ENCODE measurements around the gene KAT7.

The KAT7 gene

GRCh38 chr17:49760932-49761558 lies 27.4 kb upstream of the KAT7 start:
- no peak for DNase-seq

- no peak for DNase-seq
Measured at GRCh38 chr17:49762151-49762941, 26.1 kb upstream of the KAT7 start.

DNA sequence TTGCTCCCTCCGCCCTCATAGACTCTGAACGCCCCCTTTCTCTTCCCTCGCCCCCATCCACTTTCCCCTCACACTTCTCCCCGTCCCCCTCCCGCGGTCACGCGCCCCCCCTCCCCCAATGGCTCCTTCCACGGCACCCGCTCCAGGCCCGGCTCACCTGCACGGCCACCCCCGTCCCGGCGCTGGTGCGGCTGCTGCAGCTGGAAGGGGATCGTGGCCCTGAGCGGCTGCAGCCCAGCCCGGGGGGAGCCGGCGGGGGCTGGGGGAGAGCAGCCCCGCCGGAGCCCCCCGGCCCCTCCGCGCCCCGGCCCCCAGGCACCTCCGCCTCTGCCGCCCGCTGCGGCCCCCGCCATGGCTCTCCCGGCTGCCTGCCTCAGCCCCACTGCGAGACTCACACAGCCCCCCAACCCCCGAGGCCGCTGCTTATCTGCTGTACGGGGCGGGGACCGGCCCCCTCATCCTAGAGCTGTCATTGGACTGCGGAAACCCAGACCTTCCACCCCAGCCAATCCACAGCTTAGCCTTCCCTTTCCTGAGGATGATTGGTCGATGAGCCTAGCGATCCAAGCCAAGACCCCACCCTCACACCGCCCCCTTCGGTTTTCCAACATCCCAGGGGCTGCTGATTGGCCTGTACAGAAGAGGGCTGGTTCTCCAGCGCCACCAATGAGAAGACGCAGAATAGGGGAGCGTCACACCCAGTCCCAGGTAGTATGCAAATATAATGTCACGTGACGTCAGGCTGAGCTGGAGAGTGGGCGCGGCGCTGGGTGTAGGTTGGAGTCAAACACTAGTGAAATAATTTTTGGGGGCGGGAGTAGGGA lies 24.5 kb upstream of the KAT7 start, which contains the start of gene FAM117A:
TSS of gene FAM117A (minus strand) at position 397 of the 824 bp plus-strand sequence. CDS start at position 353, 44 bp downstream.
- DNase-seq = peak; percentile 93

DNA sequence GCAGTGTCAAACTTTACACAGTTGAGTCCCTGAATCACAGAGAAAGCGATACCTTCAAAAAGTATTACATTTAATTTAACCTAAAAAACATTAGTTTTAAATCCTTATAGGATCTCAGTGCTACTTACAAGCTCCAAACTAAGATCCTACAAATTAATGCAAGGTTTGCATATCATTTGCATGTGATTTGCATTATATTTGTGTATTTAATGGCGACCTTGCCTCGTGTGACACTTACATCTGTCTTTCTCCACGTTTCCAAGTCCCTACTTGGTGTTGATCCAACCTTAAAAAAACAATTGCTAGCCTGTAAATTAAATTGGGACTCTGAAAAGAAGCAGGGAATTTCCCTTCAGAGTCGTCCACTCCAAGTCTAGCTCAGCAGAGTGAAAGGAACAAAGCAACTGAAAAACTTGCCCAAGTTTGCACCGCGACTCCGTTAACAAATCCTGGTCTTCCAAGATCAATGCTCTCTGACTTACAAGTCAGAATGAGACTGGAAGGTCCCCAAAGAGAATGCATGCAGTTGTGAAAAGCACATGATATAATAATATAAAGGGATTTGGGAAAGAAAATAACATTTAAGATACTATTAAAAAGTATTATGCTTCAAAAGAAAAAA lies 23.8 kb upstream of the KAT7 start:
- DNase-seq = no peak

- DNase-seq = no peak
Measured at GRCh38 chr17:49766918-49767530, 21.5 kb upstream of the KAT7 start.

DNA sequence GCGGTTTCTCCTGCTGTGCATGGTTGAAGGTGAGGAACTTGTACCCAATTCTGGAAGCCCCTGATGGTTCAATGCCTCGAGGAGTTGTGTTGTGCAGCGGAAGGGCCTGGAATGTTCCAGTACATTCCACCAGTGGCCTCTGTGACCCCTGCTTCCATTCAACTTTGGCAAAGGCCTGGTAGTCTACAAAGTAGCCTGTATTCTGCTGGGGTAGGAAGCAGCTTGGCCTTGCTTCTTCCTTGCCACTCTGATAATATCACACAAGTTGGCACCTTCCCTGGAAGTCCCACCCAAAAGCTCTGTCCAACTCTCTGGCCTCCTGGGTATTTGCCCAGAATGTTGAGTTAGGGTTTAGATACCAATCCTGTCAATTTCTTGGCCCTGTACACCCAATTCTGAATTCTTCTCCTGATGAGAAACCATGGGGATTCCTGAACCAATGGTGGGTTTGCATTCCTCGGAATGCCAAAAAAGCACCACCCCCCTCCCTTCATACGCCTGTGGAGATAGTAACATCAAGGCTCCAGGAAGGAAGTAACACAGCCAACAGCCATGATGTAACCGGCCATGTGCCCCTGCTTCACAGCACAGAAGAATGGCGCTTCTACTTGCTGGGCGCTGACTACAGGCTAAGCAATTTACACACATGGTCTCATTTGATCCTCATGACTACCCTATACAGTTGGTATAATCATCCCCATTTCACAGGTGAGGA lies 12.8 kb upstream of the KAT7 start:
- no peak for DNase-seq

GRCh38 chr17:49776551-49777300 lies 11.8 kb upstream of the KAT7 start:
- DNase-seq = no peak

GRCh38 chr17:49777563-49777962 lies 10.9 kb upstream of the KAT7 start:
- no peak for DNase-seq

DNA sequence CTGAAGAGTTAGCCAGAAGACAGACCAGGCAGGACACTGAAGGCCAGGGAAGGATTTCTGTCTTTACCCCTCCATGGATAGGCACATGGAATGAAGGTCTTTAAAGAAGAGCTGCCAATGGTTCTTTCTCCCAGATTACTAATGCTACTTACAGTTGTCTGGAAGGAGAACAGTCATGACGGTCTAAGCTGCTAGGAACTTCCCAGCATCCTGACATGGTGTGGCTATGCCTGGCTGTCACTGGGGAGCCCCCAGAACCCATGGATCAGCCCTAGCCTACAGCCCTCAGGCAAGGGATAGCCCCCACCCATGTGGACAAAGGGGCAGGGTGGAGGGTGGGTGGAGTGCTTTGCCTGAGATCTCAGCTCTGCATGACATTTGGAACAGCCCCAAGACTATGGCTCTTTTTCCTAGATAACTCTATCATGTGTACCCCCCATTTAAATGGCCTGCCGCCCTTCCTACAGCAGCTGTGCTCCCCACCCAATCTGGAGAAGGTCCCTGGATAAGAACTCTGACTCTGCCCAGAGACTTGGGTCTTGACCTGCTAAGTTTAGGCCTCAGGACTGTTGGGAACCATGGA lies 9.2 kb upstream of the KAT7 start:
- DNase-seq = no peak

GRCh38 chr17:49779739-49780231 lies 8.7 kb upstream of the KAT7 start:
- no peak for DNase-seq

GRCh38 chr17:49783071-49783715 lies 5.3 kb upstream of the KAT7 start:
- no peak for DNase-seq

DNA sequence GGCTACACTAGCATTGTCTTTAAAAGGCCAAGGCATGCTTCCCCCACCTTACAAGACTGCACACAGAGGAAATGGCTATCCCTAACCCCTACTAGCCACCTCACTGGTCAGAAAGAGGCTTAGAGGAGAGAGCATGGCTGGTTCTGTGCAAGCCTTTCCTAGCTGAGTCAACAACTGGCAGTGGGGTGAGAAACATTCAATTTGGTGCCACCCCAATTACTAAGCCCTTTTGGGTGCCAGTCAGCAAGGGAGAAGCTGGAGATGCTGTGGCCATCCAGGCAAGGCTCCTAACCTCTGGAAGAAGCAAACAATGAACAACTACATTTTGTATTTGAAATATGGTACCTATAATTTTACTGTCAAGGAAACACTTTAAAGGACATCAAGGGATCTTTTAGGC lies 4.7 kb upstream of the KAT7 start:
- DNase-seq = no peak

GRCh38 chr17:49784636-49785035 lies 3.8 kb upstream of the KAT7 start:
- no peak for DNase-seq

GRCh38 chr17:49787884-49788477 lies 500 bp upstream of the KAT7 start:
- DNase-seq = no peak

GRCh38 chr17:49789243-49789578 lies 730 bp downstream of the KAT7 start:
- DNase-seq = no peak

DNA sequence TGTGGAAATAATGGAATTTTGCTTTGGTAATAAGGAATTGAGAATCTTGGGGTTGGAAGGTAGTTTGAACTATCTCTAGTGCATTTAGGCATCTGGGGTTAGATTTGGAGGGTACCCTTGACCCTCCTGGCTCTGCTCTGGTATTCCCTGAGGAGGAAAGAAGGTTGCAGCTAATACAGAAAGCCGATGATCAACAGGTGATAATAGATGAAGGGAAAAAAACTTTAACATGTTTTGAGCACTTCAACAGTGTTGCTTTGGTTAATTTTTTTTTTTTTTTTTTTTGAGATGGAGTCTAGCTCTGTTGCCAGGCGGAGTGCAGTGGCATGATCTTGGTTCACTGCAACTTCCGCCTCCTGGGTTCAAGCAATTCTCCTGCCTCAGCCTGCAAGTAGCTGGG lies 4.8 kb downstream of the KAT7 start:
- DNase-seq = no peak

DNA sequence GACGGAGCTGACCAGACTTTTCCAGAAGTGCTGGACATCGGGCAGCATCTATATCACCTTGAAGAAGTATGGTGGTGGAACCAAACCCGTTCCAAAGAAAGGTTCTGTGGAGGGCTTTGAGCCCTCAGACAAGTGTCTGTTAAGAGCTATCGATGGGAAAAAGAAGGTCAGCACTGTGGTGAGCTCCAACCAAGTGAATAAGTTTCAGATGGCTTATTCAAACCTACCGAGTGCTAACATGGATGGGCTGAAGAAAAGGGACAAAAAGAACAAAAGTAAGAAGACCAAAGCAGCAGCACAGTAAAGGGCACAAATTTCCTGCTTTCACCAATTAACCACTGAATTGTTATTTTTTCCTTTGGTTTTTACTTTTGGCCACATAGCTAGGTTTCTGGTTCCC lies 6.9 kb downstream of the KAT7 start:
- no peak for DNase-seq

DNA sequence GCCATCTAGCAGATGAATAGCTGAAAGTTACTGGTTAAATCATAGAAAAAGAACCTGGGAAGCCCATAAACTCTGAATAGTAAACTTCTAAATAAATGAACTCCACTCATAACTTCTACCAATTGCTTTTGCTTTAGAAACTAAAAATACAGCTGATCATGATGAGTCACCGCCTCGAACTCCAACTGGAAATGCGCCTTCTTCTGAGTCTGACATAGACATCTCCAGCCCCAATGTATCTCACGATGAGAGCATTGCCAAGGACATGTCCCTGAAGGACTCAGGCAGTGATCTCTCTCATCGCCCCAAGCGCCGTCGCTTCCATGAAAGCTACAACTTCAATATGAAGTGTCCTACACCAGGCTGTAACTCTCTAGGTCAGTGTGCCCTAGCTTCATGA lies 9.7 kb downstream of the KAT7 start:
- DNase-seq = no peak

GRCh38 chr17:49798738-49799137 lies 10.3 kb downstream of the KAT7 start:
- no peak for DNase-seq

- no peak for DNase-seq
Measured at GRCh38 chr17:49809056-49809455, 20.6 kb downstream of the KAT7 start.
